Measurements from ENCODE around the gene TEX47. TPM values are rescaled to one million over a fixed set of nuclear protein-coding genes. Genes with fewer than 3 reads are reported as not detected.

The TEX47 gene
- total RNA-seq, 1 experiment from 2014 or later: not detected

GRCh38 chr7:88772776-88773175, 22.8 kb downstream of the TEX47 start:
- Histone ChIP-seq H3K36me3 (ENCODE audit: control insufficient read depth, insufficient read depth, low read length) (no peaks in the 10 kb centered on the region), H3K27me3 (ENCODE audit: control insufficient read depth, insufficient read depth, low read length) (no peaks in the 10 kb centered on the region), H3K4me1 (ENCODE audit: control insufficient read depth, insufficient read depth, low read length) (no peaks in the 10 kb centered on the region), H3K27ac (ENCODE audit: low read length) (no peak overlapping the region), H3K9me3 (ENCODE audit: control insufficient read depth, insufficient read depth, low read depth, low read length) (no peaks in the 10 kb centered on the region), H3K4me3 (ENCODE audit: low read depth in 2 of 2, low read length in 2 of 2) (no peak overlapping the region)
- POLR2A ChIA-PET: no interaction called here
- ATAC-seq (no peak), DNase-seq (ENCODE audit: low read depth, low spot score) (no peak)
- intact Hi-C loops (cut with micrococcal nuclease; ENCODE audit: unreplicated experiment): no loop called here
- CTCF ChIA-PET: no interaction called here
- in situ Hi-C loops (cut with HindIII; ENCODE audit: low pct_unique_long_range_greater_than_20kb, low sequenced_read_pairs): no loop called here
- TF ChIP-seq POLR2AphosphoS5 (IDR thresholded peaks at IDR 0.05; ENCODE audit: low read depth, low read length) (no peak), TCF7L2 (IDR thresholded peaks at IDR 0.05; ENCODE audit: low read depth, low read length) (no peak), CTCF (IDR thresholded peaks at IDR 0.05) (no peak), SIN3A (IDR thresholded peaks at IDR 0.05; ENCODE audit: borderline replicate concordance, insufficient read depth, low read depth, low read length) (no peak), REST (IDR thresholded peaks at IDR 0.05; ENCODE audit: insufficient read depth in 1 of 2, low read depth in 2 of 2, low read length in 1 of 2) (no peak)
- BruUV-seq (replicated peaks): no TSS peak

- H3K27me3 ChIP-seq (ENCODE audit: control insufficient read depth, insufficient read depth, low read length): no peaks in the 10 kb centered on the region
- DNase-seq (ENCODE audit: low read depth, low spot score): no peak
- H3K36me3 ChIP-seq (ENCODE audit: control insufficient read depth, insufficient read depth, low read length): no peaks in the 10 kb centered on the region
- no peaks in the 10 kb centered on the region for H3K9me3 ChIP-seq (ENCODE audit: control insufficient read depth, insufficient read depth, low read depth, low read length)
- ChIA-PET CTCF (no interaction called here), POLR2A (no interaction called here)
- H3K4me1 ChIP-seq (ENCODE audit: control insufficient read depth, insufficient read depth, low read length): no peaks in the 10 kb centered on the region
- ATAC-seq: no peak
- H3K27ac ChIP-seq (ENCODE audit: low read length): no peak overlapping the region
- BruUV-seq (replicated peaks): no TSS peak
- in situ Hi-C loops (cut with HindIII; ENCODE audit: low pct_unique_long_range_greater_than_20kb, low sequenced_read_pairs): no loop called here
- intact Hi-C loops (cut with micrococcal nuclease; ENCODE audit: unreplicated experiment): no loop called here
- TF ChIP-seq SIN3A (IDR thresholded peaks at IDR 0.05; ENCODE audit: borderline replicate concordance, insufficient read depth, low read depth, low read length) (no peak), TCF7L2 (IDR thresholded peaks at IDR 0.05; ENCODE audit: low read depth, low read length) (no peak), POLR2AphosphoS5 (IDR thresholded peaks at IDR 0.05; ENCODE audit: low read depth, low read length) (no peak), REST (IDR thresholded peaks at IDR 0.05; ENCODE audit: insufficient read depth in 1 of 2, low read depth in 2 of 2, low read length in 1 of 2) (no peak), CTCF (IDR thresholded peaks at IDR 0.05) (no peak)
- H3K4me3 ChIP-seq (ENCODE audit: low read depth in 2 of 2, low read length in 2 of 2): no peak overlapping the region
Measured at GRCh38 chr7:88771417-88771816, 24.1 kb downstream of the TEX47 start.
